ENCODE measurements around the gene UTP11.
"Not testable (repeated sequence)": the region's sequence is repeated elsewhere in the genome, so short reads cannot be mapped to it uniquely, and the experiment has no call there.

UTP11 gene

DNA sequence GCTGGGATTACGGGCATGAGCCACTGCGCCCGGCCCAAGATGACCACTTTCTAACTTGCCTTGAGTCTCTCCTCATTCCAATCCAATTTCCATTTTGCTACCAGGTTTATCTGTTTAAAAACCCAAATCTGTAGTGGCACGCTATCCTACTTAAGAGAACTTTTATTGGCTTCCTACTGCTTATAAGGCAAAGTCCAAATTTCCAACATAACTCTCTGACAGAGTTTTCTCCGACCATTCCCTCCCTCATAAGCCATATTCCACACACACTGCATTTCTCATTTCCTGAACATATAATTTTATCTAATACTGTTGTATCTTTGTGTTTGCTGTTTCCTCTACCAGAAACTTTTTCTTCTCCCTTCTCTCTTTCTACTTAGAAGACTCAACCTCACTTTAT lies 38.0 kb upstream of the UTP11 start:
- Histone ChIP-seq H4K12ac (ENCODE audit: low read depth, low read length) (no peak overlapping the region), H3K4me3 (ENCODE audit: low read depth, low read length) (no peak overlapping the region), H2BK5ac (ENCODE audit: low read depth, low read length, poor library complexity) (no peak overlapping the region), H2BK12ac (ENCODE audit: low read length) (no peak overlapping the region), H3K9ac (ENCODE audit: low read length) (no peak overlapping the region), H3K4me2 (ENCODE audit: low read length) (no peak overlapping the region), H2BK120ac (ENCODE audit: insufficient read depth, low read length, poor library complexity) (no peak overlapping the region), H3K4ac (ENCODE audit: low read depth, low read length) (no peak overlapping the region), H4K91ac (ENCODE audit: low read depth, low read length) (no peak overlapping the region), H3K79me1 (ENCODE audit: low read length) (no peaks in the 10 kb centered on the region), H3K18ac (ENCODE audit: low read length) (no peak overlapping the region), H2AFZ (ENCODE audit: insufficient read depth, low read length, poor library complexity) (no peak overlapping the region), H3K79me2 (ENCODE audit: control insufficient read depth, insufficient read depth, low read length, poor library complexity) (no peaks in the 10 kb centered on the region), H3K27ac (ENCODE audit: low read depth, low read length) (no peak overlapping the region), H3K23ac (ENCODE audit: low read length) (no peak overlapping the region), H3K4me1 (ENCODE audit: control insufficient read depth in 1 of 2, insufficient read depth in 2 of 2, low read length in 2 of 2) (no peaks in the 10 kb centered on the region), H4K8ac (ENCODE audit: low read depth, low read length) (no peak overlapping the region), H3K9me3 (ENCODE audit: insufficient read depth, low read depth, low read length) (no peaks in the 10 kb centered on the region), H3K36me3 (ENCODE audit: control insufficient read depth in 1 of 2, insufficient read depth in 2 of 2, low read length in 2 of 2) (peaks cover 26 to 38% of the 10 kb centered on the region in 2 experiments), H3K27me3 (ENCODE audit: insufficient read depth, low read length) (no peaks in the 10 kb centered on the region), H3K14ac (ENCODE audit: low read length) (no peak overlapping the region), H2AK5ac (ENCODE audit: low read length) (no peak overlapping the region)
- WGBS (ENCODE audit: extremely low coverage, insufficient coverage, insufficient read length): no CpG with 5 or more reads among the region's 5 CpGs
- no peak for DNase-seq

DNA sequence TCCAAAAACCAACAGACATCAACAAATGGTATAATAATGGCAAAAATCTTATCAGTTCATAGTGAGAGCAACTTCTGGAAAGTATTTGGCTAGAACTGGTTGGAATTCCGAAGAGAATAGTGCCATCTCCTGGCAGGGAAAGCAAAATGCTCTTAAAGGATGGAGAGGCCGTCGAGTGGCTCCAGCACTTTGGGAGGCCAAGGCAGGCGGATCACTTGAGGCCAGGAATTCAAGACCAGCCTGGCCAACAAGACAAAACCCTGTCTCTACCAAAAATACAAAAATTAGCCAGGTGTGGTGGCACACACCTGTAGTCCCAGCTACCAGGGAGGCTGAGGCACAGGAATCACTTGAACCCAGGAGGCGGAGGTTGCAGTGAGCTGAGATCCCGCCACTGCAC lies 37.5 kb upstream of the UTP11 start:
- not testable (repeated sequence) for H3K14ac ChIP-seq (ENCODE audit: low read length); H2AK5ac ChIP-seq (ENCODE audit: low read length); H3K27me3 ChIP-seq (ENCODE audit: insufficient read depth, low read length); H3K9me3 ChIP-seq (ENCODE audit: insufficient read depth, low read depth, low read length); H3K18ac ChIP-seq (ENCODE audit: low read length); H3K4ac ChIP-seq (ENCODE audit: low read depth, low read length); H4K91ac ChIP-seq (ENCODE audit: low read depth, low read length); H3K9ac ChIP-seq (ENCODE audit: low read length); H3K4me2 ChIP-seq (ENCODE audit: low read length); H2BK120ac ChIP-seq (ENCODE audit: insufficient read depth, low read length, poor library complexity); H3K27ac ChIP-seq (ENCODE audit: low read depth, low read length); H2AFZ ChIP-seq (ENCODE audit: insufficient read depth, low read length, poor library complexity); H3K23ac ChIP-seq (ENCODE audit: low read length); H2BK5ac ChIP-seq (ENCODE audit: low read depth, low read length, poor library complexity); H3K79me2 ChIP-seq (ENCODE audit: control insufficient read depth, insufficient read depth, low read length, poor library complexity); H2BK12ac ChIP-seq (ENCODE audit: low read length); H3K79me1 ChIP-seq (ENCODE audit: low read length); H3K4me3 ChIP-seq (ENCODE audit: low read depth, low read length); H3K4me1 ChIP-seq (ENCODE audit: control insufficient read depth in 1 of 2, insufficient read depth in 2 of 2, low read length in 2 of 2); H4K12ac ChIP-seq (ENCODE audit: low read depth, low read length); H4K8ac ChIP-seq (ENCODE audit: low read depth, low read length)
- WGBS (ENCODE audit: extremely low coverage, insufficient coverage, insufficient read length): no CpG with 5 or more reads among the region's 6 CpGs
- DNase-seq: peak; percentile 56 to 89
- peaks cover 26 to 39% of the 10 kb centered on the region in 2 experiments for H3K36me3 ChIP-seq (ENCODE audit: control insufficient read depth in 1 of 2, insufficient read depth in 2 of 2, low read length in 2 of 2)

DNA sequence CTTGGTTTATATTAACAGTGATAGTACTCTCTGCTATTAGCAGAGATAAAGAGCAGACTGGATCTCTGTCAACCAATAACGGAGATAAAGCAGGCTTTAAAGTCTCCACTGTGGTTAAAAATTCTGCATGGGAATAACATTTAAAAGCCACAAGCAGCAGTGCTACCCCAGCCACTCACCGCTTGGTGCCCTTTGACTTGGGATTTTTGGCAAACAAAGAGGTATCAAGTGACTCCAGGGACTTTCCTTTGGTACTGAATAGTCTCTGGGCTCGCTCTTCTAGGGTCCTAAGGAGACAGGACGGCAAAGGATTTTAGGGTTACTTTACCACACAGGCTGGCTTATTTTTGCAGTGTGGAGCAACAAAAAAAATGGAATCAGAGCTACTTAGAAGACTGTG lies 34.0 kb upstream of the UTP11 start:
- Histone ChIP-seq H4K91ac (ENCODE audit: low read depth, low read length) (no peak overlapping the region), H3K27me3 (ENCODE audit: insufficient read depth, low read length) (no peaks in the 10 kb centered on the region), H2BK5ac (ENCODE audit: low read depth, low read length, poor library complexity) (no peak overlapping the region), H2AK5ac (ENCODE audit: low read length) (no peak overlapping the region), H2BK120ac (ENCODE audit: insufficient read depth, low read length, poor library complexity) (no peak overlapping the region), H3K9me3 (ENCODE audit: insufficient read depth, low read depth, low read length) (no peaks in the 10 kb centered on the region), H3K4me1 (ENCODE audit: control insufficient read depth in 1 of 2, insufficient read depth in 2 of 2, low read length in 2 of 2) (no peaks in the 10 kb centered on the region), H3K79me2 (ENCODE audit: control insufficient read depth, insufficient read depth, low read length, poor library complexity) (no peaks in the 10 kb centered on the region), H3K4me2 (ENCODE audit: low read length) (no peak overlapping the region), H2AFZ (ENCODE audit: insufficient read depth, low read length, poor library complexity) (no peak overlapping the region), H3K23ac (ENCODE audit: low read length) (no peak overlapping the region), H2BK12ac (ENCODE audit: low read length) (no peak overlapping the region), H3K36me3 (ENCODE audit: control insufficient read depth in 1 of 2, insufficient read depth in 2 of 2, low read length in 2 of 2) (peaks cover 35 to 56% of the 10 kb centered on the region in 2 experiments), H3K4me3 (ENCODE audit: low read depth, low read length) (no peak overlapping the region), H3K4ac (ENCODE audit: low read depth, low read length) (no peak overlapping the region), H3K9ac (ENCODE audit: low read length) (no peak overlapping the region), H3K79me1 (ENCODE audit: low read length) (no peaks in the 10 kb centered on the region), H4K8ac (ENCODE audit: low read depth, low read length) (no peak overlapping the region), H3K27ac (ENCODE audit: low read depth, low read length) (no peak overlapping the region), H3K14ac (ENCODE audit: low read length) (no peak overlapping the region), H4K12ac (ENCODE audit: low read depth, low read length) (no peak overlapping the region), H3K18ac (ENCODE audit: low read length) (no peak overlapping the region)
- no peak for DNase-seq
- WGBS (ENCODE audit: extremely low coverage, insufficient coverage, insufficient read length): no CpG with 5 or more reads among the region's 4 CpGs

DNA sequence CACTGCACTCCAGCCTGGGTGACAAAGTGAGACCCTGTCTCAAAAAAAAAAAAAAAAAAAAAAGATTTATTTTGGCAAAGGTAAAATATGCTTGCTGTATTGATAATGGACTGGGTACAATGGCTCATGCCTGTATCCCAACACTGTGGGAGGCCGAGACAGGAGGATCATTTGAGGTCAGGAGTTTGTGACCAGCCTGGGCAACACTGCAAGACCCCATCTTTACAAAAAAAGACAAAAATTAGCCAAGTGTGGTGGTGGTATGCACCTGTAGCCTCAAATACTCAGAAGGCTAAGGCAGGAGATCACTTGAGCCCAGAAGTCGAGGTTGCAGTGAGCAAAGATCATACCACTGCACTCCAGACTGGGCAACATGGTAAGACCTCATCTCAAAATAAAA lies 29.0 kb upstream of the UTP11 start:
- H2BK120ac ChIP-seq (ENCODE audit: insufficient read depth, low read length, poor library complexity): no peak overlapping the region
- H3K9ac ChIP-seq (ENCODE audit: low read length): no peak overlapping the region
- no peak overlapping the region for H2BK5ac ChIP-seq (ENCODE audit: low read depth, low read length, poor library complexity)
- H4K12ac ChIP-seq (ENCODE audit: low read depth, low read length): no peak overlapping the region
- no peaks in the 10 kb centered on the region for H3K27me3 ChIP-seq (ENCODE audit: insufficient read depth, low read length)
- peaks cover 38 to 68% of the 10 kb centered on the region in 2 experiments for H3K36me3 ChIP-seq (ENCODE audit: control insufficient read depth in 1 of 2, insufficient read depth in 2 of 2, low read length in 2 of 2)
- H3K14ac ChIP-seq (ENCODE audit: low read length): no peak overlapping the region
- H3K27ac ChIP-seq (ENCODE audit: low read depth, low read length): no peak overlapping the region
- no peak overlapping the region for H4K91ac ChIP-seq (ENCODE audit: low read depth, low read length)
- H3K4me2 ChIP-seq (ENCODE audit: low read length): no peak overlapping the region
- no peak overlapping the region for H3K4me3 ChIP-seq (ENCODE audit: low read depth, low read length)
- no peaks in the 10 kb centered on the region for H3K79me2 ChIP-seq (ENCODE audit: control insufficient read depth, insufficient read depth, low read length, poor library complexity)
- no peaks in the 10 kb centered on the region for H3K9me3 ChIP-seq (ENCODE audit: insufficient read depth, low read depth, low read length)
- H4K8ac ChIP-seq (ENCODE audit: low read depth, low read length): no peak overlapping the region
- no peak overlapping the region for H2AK5ac ChIP-seq (ENCODE audit: low read length)
- no peak for DNase-seq
- no CpG with 5 or more reads among the region's 2 CpGs for WGBS (ENCODE audit: extremely low coverage, insufficient coverage, insufficient read length)
- H3K23ac ChIP-seq (ENCODE audit: low read length): no peak overlapping the region
- no peak overlapping the region for H2BK12ac ChIP-seq (ENCODE audit: low read length)
- H3K18ac ChIP-seq (ENCODE audit: low read length): no peak overlapping the region
- no peaks in the 10 kb centered on the region for H3K79me1 ChIP-seq (ENCODE audit: low read length)
- H3K4ac ChIP-seq (ENCODE audit: low read depth, low read length): no peak overlapping the region
- no peaks in the 10 kb centered on the region for H3K4me1 ChIP-seq (ENCODE audit: control insufficient read depth in 1 of 2, insufficient read depth in 2 of 2, low read length in 2 of 2)
- H2AFZ ChIP-seq (ENCODE audit: insufficient read depth, low read length, poor library complexity): no peak overlapping the region
